NCI-H2107 treated with DMSO at 0.1 percent for 48 hours (cell line): ENCODE measurements around the gene LBHD1.
"Not testable (repeated sequence)": the region's sequence is repeated elsewhere in the genome, so short reads cannot be mapped to it uniquely, and the experiment has no call there.

ENCODE experiments used
- DNase-seq: peaks from one replicate; lab custom pipeline; 2025; ENCODE audit not compliant: unreplicated experiment; lab: John Stamatoyannopoulos, UW

The LBHD1 gene

DNA sequence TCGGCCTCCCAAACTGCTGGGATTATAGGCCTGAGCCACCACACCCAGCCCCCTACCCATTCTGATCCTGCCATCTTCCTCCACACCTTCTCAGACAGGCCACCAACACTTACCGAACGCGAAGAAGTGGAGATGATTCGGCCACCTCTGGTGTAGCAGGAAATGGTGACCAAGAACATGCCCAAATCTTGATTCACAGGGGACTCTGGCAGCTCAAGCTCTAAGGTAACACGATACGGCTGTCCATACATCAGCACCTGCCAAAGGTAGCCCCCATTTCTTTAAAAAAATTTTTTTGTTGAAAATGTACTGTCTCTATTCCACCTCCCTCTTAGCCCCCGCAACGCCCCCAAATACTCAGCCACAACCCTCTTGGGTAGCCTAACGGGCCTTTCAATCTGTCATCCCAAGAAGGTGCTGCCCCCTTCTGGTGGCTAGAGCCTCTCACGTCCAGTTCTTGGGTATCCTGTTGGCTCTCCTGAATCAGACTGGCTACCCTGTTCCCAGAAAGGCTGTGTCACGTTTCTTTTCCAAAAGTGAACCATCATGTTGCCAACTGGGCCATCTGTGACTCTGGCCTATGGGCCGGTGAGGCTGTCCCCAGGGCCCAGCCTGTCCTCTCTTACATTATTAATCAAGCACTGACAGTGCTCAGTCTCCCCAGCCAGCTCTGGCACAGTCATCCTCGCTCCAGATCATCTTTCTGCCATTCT lies 22.5 kb upstream of the LBHD1 start:
- peak; percentile 17 for DNase-seq

DNA sequence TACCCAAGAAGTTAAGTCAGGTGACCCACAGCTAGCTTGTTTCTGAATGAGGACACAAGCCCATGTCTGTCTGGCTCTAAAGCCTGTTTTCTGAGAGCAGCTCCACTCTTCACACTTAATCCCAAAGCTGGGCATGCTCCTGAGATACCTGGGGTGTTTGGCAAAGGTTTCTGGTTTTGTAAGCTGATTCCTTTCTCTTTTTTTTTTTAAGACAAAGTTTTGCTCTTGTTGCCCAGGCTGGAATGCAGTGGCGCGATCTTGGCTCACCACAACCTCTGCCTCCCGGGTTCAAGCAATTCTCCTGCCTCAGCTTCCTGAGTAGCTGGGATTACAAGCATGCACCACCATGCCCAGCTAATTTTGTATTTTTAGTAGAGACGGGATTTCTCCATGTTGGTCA lies 21.6 kb upstream of the LBHD1 start:
- peak; percentile 19 for DNase-seq

DNA sequence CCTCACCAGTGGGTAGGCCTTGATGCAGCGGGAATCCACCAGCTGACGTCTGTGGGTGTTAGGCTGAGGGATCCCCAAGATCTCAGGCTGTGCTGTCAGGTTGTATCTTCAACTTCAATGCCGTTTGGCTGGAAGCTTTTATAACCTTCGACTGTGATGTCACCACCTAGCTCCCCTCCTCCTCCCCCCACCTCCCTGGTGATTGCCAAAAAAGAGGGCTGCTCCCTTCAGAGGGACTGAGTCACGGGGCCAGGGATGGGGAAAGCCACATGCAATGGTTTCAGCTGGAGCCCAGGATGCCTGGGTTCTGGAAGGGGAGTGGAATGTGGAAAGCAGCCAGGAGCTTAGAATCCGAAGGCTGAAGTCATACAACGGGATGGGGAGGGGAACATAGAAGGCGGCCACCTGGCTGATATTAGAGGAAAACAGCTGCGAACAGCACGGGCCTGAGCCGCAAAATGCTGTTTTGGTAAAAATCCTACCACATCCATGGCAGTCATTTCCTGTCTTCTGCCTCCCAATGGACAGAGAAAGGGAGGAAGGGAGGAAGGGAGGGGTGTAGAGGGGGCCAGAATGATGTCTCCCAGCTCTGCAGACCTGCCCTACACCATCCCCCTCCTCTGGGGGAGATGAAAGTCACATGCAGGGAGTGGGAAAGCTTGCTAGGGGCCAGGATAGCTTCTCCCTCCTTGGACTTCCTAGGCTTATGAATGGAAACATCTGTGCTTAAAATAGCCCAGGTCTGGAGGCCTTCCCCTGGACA lies 17.5 kb upstream of the LBHD1 start, which contains the start of gene LRRN4CL:
LRRN4CL (minus strand) TSS at position 110 of the 763 bp plus-strand sequence. CDS start 1,022 bp downstream, outside the sequence.
- DNase-seq: no peak

DNA sequence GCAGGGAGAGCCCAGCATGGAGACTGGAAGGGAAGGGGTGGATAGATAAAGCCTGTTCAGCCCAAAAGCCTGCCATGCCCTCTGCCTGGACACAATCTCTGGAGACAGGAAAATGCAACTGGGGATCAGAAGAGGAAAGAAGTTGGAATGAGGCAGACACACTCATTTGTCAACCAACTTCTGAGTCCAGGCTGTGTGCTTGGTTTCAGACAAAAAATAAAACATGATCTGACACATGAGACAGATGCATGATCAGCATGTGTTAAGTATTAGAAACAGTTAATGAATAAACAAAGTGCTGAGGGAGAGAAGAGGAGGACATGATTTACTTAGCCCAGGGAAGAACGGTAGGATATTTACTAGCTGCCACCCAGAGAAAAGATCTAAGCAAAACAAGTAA lies 16.4 kb upstream of the LBHD1 start:
- DNase-seq: no peak

DNA sequence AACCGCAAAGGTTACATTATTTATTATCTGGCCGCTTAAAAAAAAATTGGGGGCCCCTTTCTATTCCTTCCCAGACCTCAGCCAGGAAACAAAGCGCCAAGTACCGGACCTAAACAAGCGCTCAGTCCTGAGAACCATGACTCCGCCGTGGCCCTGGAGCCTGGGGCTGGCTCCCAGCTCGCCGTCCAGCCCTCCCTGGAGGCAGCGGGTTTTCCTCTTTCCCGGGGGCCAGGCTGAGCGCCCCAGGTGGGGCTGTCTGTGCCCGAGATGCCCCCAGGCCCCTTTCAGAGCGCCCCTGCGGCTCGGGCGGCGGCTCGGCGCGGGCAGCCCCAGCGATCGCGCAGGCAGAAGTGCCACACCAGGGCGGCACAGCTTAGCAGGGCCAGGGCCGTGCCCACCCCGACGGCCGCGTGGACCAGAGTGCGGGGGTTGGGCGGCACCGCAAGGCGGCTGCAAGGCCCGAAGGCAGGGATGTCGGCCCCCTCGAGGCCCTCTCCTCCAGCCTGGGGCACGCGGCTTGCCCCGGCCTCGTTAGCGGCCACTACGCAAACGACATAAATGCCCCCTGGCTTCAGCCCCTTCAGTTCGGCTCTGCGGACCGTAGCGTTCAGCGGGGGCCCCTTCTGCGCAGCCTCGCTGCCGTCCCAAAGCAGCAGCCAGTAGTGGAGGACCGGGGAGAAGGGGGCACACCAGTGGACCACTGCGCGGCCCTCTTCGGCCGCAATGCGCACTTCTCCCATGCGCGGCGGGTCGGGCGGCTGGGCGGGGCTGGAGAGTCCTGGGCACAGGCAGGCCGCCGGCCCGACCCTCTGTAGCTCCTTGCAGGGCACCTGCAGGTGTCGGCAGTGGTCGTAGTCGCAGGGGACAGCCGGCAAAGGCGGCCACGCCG lies 15.7 kb upstream of the LBHD1 start:
- DNase-seq: no peak

DNA sequence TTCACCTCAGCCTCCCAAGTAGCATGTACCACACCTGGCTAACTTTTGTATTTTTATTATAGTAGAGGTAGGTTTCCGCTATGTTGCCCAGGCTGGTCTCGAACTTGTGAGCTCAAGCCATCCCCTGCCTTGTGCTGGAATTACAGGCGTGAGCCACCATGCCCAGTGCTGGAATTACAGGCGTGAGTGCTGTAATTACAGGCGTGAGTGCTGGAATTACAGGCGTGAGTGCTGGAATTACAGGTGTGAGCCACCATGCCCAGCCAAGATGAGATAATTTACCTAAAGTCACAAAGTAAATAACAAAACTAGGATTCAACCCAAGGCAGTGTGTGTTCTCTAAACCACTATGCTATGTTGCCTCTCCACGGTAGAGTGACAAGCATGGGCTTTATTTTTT lies 10.5 kb upstream of the LBHD1 start:
- no peak for DNase-seq

DNA sequence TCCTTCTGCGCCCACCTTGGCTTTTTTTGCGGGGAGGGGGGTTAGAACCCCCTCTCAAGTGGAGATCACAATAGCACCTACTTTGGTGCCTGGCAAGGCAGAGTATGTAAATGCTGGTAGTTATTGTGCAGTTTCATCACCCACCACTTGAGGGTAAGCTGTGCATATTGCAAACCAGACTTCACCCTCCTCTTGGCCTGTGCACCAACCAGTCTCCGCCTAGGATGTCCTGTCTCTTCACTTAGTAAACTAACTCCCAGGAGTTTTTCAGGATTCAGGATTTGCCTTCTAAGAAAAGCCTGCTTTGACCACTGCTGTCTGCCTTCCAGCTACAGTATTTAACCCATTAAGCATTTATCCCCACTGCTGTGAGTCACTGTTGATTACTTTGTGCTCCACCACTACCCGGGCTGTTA lies 8.8 kb upstream of the LBHD1 start:
- DNase-seq: peak; percentile 79

DNA sequence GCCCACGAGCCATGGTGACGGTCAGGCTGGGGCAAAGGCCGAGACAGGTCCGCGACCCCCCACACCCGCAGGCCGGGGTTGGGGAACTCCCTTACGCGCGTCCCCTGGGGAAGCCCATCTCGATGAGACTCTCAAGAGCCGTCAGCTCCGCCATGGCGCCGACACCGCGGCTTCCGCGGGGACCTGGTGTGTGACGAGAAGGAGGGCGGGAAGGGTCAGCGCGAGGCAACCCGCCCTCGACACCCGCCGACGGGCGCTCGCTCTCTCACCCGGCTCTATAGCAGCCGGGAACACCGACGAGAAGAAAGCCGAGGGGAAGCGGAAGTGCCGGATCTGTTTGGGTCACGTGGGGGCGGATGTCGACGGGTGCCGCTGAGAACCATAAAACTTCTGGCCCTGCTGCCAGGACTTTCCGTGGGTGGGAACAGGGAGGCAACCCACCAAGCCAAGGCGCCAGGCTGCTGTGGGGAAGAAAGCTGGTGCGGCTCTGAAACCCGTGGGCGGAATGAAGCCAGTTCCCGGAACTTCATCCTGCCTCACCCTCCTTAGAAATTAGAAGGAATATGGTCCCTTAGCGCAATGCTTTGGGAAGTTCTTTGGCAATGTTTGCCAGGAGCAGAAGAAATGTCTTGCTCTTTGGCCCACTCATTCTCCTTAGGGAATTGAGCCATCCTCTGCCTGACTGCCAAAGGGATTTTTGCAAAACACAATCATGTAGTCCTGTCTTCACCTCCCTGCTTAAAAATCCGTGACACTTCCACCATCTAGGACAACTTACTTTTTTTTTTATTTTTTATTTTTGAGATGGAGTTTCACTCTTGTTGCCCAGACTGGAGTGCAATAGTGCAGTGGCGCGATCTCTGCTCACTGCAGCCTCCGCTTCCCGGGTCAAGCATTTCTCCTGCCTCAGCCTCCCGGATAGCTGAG lies 7.0 kb upstream of the LBHD1 start, which contains the start of gene UBXN1:
UBXN1 (minus strand) TSS at position 304 of the 927 bp plus-strand sequence; CDS start at position 154, 150 bp downstream.
- DNase-seq: peak; percentile 76

DNA sequence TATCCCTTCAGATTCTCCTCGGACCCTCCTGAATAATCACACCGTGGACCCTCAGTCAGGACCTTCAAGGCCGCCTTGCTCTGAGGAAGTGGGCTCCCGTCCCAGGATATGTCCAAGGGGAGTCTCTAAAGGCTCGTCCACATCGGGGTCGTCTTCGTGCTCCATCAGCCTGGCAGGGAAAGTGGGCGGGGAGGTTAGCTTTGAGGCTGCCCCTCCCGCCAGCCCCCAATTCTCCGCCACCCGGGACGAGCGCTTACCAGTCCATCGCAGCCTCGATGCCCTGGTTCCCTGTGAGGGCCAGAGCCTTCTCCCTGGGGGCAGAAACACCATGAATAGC lies 6.3 kb upstream of the LBHD1 start:
- DNase-seq: no peak

DNA sequence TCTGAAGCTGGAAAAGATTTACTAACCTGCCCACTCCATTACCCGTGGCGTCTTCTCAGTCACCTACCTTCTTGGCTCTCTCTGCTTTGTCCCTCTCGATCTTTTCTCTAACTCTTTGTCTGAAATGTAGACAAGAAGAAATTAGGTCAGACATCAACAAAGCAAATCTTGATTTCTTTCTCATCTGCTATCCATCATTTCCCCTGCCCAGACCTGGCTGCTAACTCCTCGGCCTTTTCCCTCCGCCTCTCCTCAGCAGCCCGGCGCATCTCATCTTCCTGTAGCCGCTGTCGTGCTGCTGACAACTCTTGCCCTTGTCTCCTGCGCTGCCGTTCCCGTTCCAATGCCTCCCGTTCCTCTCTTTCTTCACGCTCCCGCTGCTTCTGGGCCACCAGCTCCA lies 5.6 kb upstream of the LBHD1 start:
- no peak for DNase-seq

DNA sequence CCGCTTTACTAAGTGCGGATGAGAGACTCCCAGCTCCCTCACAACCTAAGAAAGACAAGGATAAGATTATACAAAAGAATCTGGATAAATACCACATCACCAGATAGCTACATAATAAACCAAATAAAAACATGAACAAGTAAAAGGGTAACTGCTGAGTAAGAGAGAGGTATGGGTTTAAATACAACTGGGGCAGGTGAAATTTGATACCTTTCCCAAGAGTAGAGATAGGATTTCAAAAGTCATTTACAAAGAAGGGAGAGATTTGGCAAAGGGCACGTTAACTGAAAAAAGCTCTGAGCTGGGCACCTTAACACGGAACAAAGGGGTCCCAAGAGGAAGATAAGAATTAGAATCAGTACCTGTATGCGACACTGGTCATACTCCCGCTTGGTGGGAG lies 5.1 kb upstream of the LBHD1 start:
- DNase-seq: peak; percentile 52

DNA sequence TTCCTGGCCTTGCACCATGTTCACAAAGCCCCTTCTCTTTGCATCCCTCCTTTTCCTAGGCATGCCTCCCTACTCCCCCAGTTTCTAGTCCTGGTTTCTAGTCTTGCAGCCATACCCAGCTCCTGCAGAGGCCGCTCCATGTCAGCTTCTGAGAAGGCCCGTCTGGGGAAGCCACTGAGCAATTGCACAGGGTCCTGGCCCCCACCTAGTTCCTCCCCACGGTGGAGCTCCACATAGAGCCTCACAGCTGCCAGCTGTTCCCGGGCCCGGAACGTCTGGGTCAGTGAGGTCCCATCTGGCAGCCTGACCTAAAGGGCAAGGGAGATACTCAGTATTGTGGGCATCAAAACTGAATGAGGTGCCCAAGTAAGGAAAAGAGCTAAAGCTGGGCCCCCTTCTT lies 4.6 kb upstream of the LBHD1 start:
- DNase-seq: no peak

DNA sequence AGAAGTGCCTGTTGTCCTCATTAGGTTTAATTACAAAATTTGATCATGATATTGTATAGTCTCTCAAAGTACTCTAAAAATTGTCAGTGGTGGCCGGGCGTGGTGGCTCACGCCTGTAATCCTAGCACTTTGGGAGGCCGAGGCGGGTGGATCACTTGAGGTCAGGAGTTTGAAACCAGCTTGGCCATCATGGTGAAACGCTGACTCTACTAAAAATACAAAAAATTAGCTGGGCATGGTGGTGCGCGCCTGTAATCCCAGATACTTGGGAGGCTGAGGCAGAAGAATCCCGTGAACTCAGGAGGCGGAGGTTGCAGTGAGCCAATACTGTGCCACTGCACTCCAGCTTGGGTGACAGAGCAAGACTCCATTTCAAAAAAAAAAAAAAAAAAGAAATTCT lies 3.3 kb upstream of the LBHD1 start:
- not testable (repeated sequence) for DNase-seq

DNA sequence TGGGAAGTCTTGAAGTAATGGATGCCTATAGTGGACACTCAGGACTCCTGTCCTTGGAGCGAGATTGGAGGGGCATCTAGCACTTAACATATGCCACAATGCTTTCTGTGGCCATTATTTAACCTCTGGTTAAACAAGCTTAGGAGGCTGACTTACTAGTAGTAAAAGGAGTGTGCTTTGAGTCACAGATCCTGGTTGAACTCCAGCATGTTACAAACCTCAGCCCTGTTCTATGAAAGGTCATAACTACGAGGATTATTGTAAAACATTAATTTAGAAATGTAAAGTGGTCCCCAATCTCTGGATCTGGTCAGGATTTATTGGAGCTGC lies 1.1 kb upstream of the LBHD1 start:
- no peak for DNase-seq

DNA sequence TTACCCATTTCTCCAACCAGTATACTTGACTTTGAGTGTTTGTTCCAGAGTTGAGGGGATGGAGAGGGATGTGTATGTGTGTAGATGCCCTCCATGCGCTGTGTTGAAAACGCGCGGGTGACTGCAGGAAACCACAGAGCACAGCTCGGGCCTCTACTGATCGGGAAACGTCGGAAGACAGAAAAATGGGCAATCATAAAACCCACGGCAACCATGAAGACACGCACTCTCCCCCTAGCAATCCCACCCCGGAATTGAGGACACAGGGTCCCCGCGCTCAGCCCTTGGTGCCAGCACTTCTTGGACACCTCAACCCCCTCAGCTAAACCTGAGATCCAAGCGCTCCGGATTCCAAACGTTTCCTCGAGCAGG lies 845 bp downstream of the LBHD1 start:
- peak; percentile 82 for DNase-seq

DNA sequence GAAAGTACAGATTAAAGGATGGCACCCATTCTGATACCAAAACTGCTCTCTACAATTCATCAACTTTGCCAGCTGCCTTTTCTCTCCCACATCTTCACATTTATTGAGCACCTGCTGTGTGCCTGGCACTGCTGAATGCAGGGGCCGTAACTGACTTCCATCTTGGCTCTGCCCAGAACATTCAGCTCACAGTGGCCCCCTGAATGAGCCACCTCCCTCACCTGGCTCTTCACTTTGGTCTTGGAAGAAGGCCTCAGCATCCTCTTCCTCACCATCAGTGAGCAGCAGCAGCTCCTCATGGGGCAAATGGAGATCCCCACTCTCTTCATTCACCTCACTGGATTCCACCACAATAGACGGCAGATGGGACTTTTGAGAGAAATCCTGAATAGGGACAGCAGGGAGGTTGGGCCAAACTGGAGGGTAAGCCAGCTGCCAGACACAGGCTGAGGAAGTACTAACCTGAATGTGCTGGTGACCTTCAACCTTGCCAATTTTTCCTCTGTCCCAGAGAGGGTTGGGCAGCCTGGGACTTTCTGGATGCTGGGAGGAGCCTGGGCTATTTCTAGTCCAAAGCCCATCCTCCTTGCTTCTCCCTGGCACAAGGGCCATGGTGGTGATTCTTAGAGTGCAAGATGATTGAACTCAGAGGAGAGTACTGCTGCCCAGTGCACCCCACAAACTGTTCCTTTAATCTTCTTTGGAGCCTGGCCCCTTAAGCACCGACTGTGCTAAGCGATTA lies 2.5 kb downstream of the LBHD1 start:
- DNase-seq: no peak

DNA sequence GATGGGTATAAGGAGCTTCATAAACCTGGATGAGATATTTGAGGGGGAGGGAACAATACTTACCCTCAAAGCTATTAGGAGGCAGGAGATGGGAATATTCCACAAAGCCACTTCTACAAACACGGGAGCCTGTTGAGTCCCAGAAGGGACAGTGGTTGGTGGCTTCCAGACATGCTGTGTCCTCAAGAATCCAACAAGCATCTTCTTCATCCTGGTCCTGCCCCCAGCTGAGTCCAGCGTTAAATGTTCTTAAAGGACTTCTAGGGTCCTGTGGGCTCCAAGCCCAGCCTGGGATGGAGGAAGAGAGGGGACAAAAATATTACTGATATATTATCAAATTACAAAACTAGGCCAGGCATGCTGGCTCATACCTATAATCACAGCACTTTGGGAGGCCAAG lies 4.6 kb downstream of the LBHD1 start:
- DNase-seq: no peak

DNA sequence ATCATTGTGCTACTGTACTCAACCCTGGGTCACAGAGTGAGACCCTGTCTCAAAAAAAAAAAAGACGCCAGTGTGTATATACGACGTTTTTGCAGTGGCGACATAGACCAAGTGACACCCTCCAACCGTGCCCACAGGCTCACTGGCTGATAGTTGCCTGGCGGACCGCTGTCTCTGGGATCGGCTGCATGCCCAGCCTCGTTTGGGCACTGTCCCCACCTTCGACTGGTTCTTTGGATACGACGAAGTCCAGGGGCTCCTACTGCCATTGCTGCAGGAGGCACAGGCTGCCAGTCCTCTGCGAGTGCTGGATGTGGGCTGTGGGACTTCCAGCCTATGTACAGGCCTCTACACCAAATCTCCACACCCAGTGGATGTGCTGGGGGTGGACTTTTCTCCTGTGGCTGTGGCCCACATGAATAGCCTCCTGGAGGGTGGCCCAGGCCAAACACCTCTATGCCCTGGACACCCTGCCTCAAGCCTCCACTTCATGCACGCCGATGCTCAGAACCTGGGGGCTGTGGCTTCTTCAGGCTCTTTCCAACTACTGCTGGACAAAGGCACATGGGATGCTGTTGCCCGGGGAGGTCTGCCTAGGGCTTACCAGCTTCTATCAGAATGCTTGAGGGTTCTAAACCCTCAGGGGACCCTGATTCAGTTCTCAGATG lies 5.7 kb downstream of the LBHD1 start:
- DNase-seq: no peak

DNA sequence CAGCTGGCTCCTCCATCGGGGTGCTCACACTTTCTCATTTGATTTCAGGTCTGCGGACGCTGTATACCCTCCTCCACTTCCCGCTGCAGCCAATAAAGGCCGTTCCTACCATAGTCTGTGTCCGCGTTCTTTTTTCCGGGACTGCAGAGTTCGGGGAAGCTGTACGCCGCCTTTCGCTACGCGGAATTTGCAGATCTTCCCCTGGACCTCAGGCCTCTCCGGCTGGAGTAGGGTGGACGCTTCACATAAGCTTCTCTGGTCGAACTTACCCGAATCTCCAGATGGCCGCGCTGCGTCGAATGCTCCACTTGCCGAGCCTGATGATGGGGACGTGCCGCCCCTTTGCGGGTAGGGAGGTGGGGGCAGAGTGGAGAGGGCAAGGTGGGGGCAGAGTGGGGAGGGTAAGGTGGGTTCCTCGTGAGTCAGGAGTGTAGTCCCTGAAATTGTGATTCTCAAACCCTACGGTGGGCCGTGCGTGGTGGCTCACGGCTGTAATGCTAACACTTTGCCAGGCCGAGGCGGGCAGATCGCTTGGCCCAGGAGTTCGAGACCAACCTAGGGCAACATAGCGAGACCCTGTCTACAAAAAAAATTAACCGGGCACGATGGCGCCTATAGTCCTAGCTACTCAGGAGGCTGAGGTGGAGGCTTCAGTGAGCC lies 6.3 kb downstream of the LBHD1 start:
- no peak for DNase-seq
